SW 1271 (cell line): ENCODE measurements around the gene SLC35F1.

Source experiments
- DNase-seq, 2 experiments: peaks; one replicate each; lab custom pipeline; 2025; lab: John Stamatoyannopoulos, UW

SLC35F1 gene

DNA sequence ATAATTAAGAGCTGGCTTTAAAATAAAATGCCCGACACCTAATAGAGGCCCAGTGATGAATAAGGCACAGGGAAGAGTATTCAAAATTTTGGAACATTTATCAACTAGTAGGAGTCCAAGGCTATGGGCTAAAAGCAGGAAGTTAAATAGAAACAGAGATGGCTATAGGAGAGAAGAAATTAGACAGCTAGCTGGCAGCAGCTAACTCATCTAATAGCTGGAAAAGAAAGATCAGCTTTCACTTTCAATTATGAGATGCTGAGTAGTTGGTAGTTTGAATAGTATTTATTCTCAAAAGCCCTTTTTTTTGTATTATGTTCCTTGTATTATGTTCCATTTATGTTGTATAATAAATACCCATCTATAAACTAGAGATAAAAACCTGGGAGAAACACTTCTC is 215.7 kb downstream of the SLC35F1 start:
- DNase-seq, result no peak

DNA sequence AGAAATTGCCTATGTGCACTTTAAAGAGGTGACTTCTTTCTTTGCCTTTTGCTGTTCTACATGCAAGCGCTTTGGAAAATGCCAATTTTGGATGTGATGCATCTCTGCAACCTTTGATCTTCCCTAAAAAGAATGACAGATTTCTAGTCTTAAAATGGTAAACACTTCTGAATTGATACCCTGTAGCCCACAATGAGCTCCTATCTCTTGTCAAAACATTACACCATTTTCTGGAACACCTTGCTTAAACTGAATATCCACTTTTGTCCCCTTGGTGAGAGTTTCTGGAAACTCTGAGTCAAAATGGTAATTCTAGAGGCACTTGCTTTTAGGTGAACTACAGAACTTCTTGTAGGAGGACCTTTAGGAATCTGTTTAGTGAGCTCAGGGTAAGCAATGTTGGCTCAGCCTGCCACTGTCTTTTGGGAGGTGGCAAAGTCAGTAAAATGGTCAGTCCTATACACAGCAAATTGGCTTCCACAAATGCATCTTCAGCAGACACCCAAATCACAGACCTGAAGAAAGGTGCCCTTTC is 216.5 kb downstream of the SLC35F1 start:
- DNase-seq, result no peak

DNA sequence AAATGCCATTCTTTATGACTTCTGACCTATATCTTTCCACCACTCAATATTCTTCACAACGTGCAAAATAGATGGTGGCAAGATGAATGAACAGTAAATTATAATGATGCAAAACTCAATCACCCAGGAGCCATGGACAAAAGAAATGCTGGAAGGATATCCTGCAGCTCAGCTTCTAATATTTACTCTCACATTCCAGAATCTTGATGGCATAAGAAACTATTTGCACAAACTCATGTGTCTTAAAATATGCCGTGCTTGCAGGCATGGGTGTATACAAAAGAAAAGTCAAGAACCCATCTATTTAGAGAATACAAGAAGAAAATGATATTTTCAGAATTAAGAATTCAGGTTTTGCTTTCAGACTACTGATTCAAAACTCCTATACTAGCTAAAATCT is 217.8 kb downstream of the SLC35F1 start:
- no peak for DNase-seq

DNA sequence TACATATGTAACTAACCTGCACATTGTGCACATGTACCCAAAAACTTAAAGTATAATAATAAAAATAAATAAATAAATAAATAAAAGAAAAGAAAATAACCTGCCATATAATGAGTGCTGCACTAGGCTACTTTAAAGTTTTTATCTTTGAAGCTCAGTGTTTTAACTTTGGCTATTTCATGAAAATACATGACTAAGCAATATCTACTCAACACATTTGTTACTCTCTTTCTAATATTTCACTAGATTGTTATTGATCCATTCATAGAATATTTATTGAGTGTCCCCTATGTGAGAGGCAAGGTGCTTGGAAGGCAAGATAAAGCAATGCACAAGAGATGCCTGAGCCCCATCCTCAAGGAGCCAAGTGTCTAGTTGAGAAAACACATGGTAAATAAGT is 221.7 kb downstream of the SLC35F1 start:
- no peak for DNase-seq

DNA sequence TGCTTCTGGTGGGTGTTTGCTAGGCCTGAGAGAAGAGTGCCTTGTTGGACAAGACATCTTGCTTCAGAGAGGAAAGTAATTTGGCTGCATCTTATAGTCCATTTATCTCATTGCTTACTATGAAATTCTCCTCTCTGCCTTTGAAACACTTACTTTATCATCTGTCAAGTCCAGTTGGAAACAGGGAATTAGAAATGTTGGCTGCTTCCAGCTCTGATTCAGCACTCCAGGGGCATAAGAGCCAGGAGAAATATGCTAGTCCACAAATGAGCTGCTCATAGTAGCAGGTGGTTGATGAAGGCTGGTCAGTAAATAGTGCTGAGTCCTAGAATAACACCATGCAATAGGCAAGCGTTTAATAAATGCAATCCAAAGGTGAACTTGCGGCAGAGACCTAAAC is 227.1 kb downstream of the SLC35F1 start:
- DNase-seq, result no peak

DNA sequence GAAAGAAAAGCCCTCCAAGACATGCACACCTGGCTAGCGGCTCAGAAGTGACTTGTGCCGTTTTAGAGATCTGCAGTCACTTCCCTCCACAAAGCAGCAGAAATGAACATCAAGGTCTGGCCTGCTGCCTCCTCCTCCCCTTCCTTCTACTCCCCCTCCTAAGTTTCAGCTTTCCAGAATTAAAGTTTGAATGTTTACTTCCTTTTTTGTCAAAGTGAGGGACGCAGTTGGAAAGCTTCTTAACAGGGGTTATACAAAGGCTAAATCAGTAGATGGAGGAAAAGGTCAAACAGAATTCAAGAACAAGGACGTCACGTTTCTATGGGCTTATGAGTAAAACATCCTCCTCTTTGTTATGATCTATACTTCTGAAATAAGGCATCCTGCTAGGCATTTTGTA is 227.7 kb downstream of the SLC35F1 start:
- DNase-seq, result no peak

DNA sequence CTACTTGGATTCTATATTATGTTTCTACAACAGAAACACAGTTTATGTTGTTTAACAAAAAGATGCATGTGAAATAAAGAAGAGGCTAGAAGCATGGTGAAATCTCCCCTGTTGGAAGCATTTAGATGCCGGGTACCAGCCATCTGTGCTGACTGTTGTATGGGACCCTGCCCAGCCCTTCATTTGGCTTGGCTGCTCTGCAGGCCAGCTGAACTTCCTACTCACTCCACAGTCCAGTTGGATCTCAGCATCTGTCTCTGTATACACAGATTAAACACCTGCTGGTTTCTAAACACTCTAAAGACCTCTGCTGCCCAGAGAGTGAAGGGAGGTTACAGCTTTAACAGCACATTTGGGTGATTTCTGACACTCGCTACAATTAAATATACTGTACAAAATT is 228.3 kb downstream of the SLC35F1 start:
- no peak for DNase-seq

DNA sequence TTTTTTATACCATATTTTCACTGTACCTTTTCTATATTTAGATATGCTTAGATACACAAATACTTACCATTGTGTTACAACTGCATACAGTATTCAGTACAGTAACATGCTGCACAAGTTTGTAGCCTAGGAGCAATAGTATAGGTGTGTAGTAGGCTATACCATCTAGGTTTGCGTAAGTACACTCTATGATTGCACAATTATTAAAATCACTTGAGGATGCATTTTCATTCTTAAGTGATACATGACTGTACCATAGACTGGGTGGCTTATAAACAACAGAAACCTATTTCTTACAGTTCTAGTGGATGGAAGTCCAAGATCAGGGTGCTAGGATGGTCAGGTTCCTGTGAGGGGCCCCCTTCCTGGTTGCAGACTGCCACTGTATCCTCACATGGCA is 234.1 kb downstream of the SLC35F1 start:
- no peak for DNase-seq

DNA sequence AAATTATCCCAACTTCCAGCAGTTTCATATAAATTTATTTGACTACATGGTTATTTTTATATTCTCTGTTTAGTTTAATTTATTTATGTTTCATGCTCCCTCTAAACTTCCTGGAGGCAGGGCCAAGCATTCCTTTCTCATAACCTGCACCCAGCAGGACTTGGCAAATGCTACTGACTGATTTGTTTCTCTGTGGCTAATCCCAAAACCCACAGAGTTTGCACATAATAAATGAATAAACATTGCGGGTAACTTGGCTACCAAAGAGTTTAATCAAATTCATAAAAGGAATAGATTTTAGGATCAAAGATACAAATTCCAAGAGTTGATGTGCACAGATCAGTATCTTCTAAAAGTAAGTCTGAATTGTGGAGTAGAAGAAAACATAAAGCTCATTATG is 239.5 kb downstream of the SLC35F1 start:
- no peak for DNase-seq

DNA sequence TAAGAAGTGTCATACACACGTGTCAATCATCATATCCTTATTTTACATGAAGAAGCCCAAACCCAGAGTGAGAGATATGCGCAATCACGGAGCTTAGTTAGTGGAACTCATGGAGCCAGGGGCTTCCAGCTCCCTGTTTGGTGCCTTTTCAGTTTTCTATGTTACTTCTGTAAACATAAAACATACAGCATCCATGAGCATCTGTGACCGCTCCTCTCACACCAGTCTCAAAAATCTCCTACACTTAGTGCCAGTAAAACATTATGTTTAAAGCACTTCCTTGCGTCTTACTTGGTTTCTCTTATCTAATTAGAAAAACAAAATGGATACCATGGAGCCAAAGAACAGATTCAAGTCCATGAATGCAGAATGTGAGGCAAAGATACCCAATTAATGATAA is 240.4 kb downstream of the SLC35F1 start:
- no peak for DNase-seq

DNA sequence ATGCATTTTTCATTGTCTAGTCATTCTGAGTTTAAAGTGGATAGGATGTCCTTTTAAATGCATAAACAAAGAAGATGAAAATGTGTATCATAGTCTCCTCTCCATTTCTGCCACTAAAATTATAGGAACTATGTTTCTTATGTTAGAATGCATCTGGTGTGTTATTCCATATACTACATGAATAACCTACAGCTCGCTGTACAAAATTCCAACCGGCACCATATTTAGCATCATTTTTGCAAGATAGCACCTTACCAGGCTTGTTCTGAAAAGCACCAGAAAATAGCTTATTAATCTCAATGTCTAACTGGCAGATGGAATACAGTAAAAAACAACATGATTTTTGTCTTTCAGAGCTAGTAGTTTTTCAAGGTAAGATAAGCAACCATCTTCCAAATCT is 241.5 kb downstream of the SLC35F1 start:
- no peak for DNase-seq

DNA sequence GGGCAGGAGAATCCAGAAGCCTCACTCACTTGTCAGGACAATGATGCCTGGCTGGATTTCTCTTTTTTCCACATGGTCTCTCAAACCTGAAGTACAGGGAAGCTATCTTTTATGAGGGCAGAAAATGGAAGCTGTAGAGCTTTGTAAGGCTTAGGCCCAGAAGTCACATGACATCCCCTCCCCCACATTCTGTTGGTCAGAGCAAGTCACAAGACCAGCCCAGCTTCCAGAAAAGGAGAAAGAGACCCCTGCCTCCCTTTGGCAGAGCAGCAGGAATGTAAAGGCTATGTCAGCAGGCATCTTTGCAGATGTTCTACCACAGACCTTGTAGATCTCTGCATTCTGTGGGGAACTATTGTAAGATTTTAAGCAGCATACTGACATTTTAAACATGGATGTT is 245.5 kb downstream of the SLC35F1 start:
- DNase-seq, result no peak

DNA sequence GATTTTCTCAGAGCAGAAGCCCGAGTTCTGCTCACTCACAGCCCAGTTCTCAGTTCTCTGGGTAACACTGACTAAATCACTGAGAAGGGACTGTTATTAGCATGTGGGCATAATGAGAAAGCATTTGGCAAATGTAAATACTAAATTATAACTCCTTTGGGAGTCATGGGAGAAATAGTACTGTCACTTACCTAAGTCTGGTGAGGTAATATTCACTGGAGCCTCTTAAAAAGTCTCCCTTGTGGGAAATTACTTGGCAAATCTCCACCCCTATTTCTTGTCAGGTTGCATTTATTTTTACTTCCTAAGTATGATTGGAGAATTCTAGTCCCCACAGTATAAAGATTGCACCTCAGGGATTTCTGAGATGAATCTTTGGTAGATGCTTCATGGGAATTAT is 254.3 kb downstream of the SLC35F1 start:
- no peak for DNase-seq

DNA sequence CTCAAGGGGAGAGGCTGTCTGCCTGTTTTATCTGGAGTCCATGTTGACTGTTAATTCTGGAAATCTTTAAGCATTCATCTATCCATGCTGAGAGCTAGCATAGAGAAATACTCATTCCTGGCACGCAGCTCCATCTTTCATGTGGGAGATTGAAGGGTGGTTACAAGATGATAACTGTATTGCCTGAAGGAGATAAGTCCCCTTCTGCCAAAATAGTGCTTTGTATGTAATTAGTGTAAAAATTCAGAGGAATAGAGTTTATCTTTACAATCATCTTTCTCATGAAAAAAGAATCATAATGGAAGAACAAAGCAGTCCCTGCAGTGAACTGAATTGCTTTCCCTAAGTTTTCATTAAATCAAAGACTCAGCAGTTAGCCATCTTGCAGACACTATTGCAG is 256.5 kb downstream of the SLC35F1 start:
- no peak for DNase-seq

DNA sequence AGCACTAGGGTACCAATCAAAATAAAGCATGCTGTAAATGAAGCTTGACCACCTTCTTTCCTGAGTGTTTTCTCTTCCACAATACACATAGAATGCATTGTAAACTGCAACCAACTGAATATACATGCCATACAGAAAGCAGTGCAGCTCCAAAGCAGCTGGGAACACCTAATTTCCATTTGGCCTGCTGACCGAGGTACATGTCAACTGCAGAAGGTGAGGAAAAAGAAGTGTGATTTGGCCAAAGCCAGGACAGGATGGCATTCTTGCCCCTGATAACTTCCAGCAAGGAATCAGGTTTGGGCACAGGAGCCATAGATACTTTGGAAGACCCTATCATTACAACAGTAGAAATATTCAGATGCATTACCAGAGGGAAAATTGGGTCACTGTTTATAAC is 258.4 kb downstream of the SLC35F1 start:
- no peak for DNase-seq

DNA sequence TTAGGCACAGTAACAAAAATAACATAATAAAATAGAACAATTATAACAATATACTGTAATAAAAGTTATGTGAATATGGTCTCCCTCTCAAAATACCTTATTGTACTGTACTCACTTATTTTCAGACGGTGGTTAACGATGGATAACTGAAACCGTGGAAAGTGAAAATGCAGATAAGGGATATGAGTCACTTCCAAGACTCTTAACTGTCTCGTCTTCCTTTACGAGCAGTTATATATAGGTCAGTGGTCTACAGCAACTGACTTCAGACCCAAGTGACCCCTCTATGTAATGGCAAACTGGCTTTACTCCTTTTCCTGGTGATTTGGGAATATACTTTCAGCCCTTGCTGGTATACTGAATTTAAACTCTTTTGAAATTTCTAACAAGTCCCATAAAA is 261.4 kb downstream of the SLC35F1 start:
- no peak for DNase-seq

DNA sequence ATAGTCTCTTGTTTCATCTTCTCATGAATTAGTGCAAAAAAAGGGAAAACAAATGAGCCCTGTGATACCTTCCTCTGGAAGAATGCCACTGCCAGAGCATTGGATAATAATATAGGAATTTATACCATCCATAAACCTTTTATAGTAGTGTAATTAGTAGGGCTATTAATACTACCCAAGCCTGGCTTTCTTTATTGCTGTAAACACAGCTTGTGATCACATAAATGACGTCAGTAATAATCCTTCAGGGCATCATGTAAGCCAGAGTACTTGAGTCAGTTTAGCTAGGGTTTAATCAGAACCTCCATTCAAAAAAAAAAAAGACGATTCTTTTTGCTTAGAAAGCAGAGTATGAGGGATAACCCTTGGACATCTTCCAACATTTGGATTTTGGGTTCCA is 264.8 kb downstream of the SLC35F1 start:
- no peak for DNase-seq

DNA sequence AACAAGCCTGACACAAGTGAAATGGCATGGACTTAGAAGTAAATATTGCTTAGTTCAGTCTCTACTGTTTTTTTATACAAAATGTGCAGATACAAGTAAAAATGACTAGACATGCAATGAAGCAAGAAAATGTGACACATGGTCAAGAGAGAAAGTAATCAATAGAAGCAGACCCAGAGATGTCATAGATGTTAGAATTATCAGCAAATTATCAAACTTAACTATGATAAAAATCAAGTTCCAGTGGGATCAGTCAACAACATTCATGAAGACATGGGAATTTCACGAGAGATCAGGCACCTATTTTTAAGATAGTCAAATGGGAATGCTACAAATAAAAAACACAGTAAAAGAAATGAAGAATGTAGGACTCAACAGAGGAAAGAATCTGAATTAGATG is 267.0 kb downstream of the SLC35F1 start:
- DNase-seq, result no peak

DNA sequence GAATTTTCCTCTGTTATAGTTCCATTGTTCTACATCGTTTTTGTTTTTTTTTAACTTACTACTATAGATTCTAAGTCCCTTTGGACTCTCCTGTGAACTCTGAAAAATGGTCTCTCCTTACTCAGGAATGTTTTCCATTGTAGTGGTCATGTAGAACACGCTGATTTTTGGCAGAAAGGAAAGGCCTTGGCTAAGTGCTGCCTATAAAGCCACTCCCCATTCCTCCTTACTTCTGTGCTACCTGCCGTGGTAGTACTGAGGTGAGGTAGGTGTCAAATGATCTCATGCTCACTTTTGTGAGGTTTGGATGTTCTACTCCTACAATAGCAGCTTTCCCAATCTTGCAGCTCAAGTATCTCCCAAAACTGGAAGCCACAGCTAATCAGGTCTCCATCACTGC is 270.7 kb downstream of the SLC35F1 start:
- DNase-seq, result no peak

DNA sequence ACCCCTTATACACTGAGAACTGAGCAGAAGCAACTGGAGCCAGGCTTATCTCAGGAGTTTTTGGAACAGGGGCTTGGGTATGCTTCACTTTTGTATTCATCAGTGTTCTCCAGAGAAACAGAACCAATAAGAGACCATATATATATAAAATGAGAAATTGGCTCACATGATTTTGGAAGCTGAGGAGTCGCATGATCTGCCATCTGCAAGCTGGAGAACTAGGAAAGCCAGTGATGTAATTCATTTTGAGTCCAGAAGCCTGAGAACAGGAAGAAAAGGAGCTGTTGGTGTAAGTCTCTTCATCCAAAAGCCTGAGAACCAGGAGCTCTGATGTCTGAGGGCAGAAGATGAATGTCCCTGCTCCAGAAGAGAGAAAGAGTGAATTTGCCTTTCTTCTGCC is 272.0 kb downstream of the SLC35F1 start:
- no peak for DNase-seq

DNA sequence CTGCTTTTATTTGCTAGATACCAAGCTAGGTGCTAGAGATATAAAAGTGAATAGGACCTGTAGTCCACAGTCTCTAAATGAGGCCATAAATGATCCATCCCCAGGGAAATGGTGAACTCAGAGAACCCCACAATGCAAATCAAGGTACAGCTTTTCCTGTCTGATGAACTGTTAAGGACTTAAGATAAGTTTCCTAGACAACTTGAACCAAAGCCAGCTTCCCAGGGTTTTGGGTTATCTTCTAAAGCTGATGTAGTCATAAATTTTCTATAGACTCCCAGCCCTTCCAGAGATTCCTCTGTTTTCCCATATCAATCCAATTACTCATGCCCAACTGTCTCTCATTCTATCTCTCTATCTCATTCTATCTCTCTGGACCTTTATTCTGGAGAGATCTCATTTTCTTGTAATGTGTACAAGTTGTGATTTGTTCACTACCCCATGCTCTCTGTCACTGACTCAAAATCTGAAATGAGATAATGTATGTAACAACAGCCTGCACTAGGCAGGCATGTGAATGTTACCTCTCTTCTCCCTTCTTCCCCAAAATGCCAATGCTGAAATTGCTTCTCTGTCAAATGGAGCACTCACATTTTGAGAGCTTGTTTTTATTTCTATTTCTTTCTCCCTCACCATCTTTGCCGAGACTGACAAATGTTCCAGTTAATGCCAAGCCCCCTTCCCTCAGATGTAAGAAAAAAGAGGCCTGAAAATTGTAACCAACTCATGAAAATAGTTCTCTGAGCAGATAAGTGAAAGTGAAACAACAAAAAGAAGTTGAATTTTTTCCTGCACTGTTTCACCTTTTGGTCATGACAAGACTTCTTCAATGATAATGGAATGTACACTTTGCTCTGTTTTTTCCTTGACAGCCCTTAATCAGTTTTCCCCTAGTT is 279.9 kb downstream of the SLC35F1 start:
- no peak for DNase-seq

DNA sequence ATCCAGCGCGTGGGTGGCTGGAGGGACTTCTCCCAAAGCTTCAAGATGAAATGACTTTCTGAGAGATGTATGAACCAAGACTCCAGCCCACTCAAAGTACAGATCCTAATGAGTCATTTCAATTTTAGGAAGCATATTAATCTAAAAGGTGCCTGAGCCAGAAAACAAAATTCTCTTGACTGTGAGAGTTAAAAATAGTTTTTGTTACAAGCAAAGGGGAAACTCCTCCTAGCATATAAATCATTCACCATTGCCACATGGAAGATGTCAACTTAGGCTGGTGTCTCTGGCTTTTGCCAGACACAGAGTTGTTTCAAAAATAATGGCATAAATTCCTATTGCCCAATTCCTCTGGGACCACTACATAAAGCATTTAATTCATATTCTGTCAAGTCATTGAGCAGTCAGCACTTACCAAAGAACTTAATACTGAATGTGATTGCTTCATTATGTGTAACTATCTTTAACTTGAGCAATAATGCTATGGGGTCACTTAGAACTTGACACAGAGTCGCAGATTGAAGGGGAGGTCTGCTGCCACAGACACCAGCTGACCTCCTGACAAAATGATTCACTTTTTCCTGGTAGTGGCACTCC is 280.6 kb downstream of the SLC35F1 start:
- DNase-seq, result no peak

DNA sequence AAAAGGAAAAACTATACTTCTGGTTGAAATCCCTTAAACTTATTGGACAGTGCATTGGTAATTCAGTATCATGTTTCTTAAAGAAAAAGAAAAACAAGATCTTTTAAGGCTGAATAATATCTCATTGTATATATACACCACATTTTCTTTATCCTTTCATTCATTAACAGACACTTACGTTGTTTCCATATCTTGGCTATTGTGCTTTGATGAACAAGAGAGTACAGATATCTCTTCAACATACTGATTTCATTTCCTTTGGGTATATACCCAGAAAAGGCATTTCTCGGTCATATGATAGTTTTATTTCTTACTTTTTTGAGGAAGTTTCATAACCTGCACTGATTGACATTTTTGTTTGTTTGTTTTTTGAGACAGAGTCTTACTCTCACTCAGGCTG is 281.5 kb downstream of the SLC35F1 start:
- DNase-seq, result no peak

DNA sequence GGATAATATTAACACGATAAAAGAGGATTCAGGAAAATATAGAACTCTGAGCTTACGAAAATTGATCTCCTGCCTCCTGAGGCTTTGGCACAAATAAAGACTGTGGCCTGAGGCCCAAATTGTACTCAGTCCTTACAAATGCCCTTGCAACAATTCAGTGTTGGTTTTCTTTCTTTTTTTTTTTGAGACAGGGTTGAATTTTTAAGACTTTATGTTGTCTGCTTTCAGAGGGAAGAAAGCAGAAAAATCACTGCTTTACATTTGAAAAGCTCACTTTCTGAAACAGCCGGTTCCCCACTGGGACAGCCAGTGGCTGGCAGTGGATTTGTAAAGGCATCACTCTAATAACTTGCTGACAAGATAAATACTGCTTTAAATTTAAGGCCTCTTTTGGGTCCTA is 290.5 kb downstream of the SLC35F1 start:
- DNase-seq, result no peak
